Fibroblast of the aortic adventitia (primary cell): ENCODE results near the gene RNASE12. TPM values are rescaled to one million over a fixed set of nuclear protein-coding genes. Genes with fewer than 3 reads are reported as not detected.
A peak's percentile ranks its signal among the peaks of the same experiment; 100 is the strongest.
"Not testable (repeated sequence)": the region's sequence is repeated elsewhere in the genome, so short reads cannot be mapped to it uniquely, and the experiment has no call there.

Source experiments
- DNase-seq: peaks from one replicate; pipeline ENCODE4 v3.0.0-alpha.2; 2010; ENCODE audit warnings: low read depth
- H3K4me3 ChIP-seq: 2 replicates; pipeline ENCODE4 v1.5.1; 2011; ENCODE audit warnings: low read depth, mild to moderate bottlenecking, control low read depth, low read length, moderate library complexity
- total RNA-seq: library from RNA; depleted of rRNA; stranded (reverse); fragments of >200 nt; gene quantifications from 2 replicates; pipeline ENCODE4 v1.2.3, GENCODE V29; 2012; ENCODE audit warnings: low replicate concordance
- TF ChIP-seq, protein P1 (sequence below): IDR thresholded peaks from 2 replicates; pipeline ENCODE4 v1.5.1; 2011; ENCODE audit warnings: mild to moderate bottlenecking, low read length, control low read depth, inconsistent platforms; ENCODE audit not compliant: insufficient read depth

RNASE12 gene
- total RNA-seq, 1 donor, result not detected

DNA sequence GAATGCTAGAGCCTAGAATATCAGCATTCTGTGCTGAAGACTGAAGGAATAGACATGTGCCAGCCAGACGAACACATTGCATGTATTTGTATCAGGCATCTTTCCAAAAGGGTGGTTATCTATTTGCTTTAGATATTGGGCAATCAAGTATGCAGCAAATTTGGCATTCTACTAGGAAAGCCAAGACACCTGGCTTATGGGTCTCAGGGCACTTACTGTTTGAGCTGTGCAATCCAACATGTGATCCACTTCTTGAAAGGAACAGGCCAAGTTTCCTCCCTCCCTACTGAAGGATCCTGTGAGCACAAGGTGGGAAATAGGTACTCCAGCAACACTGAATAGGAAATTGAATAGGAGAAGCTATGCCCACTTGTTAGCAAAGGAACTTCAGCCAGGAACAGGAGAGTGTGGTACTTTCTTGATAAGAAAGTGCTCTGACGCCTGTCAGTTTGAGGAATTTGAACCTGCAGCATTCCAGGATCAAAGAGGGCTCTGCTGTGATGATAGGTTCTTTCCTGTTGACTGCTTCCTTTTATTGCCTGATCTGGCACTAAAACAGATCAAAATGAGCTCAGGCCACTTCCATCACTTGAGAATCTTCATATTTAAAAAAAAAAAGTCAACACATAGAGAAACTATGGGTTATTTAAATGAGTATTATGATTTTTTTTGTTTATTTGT lies 29.8 kb upstream of the RNASE12 start:
- TF ChIP-seq, protein P1, sequence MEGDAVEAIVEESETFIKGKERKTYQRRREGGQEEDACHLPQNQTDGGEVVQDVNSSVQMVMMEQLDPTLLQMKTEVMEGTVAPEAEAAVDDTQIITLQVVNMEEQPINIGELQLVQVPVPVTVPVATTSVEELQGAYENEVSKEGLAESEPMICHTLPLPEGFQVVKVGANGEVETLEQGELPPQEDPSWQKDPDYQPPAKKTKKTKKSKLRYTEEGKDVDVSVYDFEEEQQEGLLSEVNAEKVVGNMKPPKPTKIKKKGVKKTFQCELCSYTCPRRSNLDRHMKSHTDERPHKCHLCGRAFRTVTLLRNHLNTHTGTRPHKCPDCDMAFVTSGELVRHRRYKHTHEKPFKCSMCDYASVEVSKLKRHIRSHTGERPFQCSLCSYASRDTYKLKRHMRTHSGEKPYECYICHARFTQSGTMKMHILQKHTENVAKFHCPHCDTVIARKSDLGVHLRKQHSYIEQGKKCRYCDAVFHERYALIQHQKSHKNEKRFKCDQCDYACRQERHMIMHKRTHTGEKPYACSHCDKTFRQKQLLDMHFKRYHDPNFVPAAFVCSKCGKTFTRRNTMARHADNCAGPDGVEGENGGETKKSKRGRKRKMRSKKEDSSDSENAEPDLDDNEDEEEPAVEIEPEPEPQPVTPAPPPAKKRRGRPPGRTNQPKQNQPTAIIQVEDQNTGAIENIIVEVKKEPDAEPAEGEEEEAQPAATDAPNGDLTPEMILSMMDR, result no peak
- H3K4me3 ChIP-seq, result no peak overlapping the region
- no peak for DNase-seq

- not testable (repeated sequence) for DNase-seq, H3K4me3 ChIP-seq
Observed at GRCh38 chr14:20619688-20620087, 28.5 kb upstream of the RNASE12 start.

DNA sequence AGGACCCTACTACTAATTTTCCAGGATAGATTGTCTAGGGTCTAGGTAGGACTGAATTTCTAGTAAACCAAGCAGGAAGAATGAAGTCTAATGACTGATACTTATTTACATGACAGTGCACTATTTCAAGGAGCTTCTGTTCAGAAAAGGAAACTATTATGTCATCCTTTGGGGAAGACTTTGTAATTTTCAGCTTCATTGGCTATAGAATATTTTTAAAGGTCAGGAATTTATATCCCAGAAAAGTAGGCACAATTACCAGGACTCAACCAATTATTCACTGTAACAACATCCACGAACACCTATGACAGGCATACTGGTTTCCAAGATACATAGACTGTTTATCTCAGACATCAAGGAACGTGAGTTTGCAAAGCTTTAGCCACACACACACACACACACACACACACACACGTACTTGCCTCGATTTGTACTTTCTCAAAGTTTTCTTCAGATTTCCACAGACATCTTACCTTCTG lies 27.1 kb upstream of the RNASE12 start:
- TF ChIP-seq, protein P1, result no peak
- H3K4me3 ChIP-seq, result no peak overlapping the region
- DNase-seq, result no peak

DNA sequence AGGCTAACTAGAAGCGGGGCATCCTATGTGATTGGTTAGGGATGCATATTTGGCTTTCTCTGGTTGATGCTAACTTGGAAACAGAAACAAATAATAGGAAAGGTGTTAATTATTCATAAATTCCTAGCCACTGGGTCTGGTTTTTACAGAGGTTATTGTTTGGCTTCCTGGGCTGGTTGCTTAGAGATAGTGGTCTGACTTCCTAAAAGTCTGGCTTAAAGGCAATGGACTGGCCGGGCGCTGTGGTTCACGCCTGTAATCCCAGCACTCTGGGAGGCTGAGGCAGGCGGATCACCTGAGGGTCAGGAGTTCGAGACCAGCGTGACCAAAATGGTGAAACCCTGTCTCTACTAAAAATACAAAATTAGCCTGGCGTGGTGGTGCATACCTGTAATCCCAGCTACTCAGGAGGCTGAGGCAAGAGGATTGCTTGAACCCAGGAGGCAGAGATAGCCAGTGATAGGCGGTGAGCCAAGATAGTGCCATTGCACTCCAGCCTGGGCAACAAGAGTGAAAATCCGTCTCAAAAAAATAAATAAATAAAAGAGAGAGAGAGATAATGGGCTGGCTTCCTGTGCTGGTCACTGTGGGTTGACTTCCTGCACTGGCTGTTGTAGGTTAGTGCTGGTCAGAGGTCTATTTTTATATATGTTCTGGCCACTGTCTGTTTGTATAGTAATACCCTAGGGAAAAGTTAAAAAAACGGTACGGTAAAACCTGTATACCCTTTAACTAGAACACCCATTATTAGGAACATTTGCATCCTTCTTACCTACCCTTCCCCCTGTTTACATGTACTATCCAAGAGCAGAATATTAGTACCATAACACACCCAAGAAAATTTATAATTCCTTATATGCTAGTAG lies 26.2 kb upstream of the RNASE12 start:
- no peak for DNase-seq
- TF ChIP-seq, protein P1, result no peak
- no peak overlapping the region for H3K4me3 ChIP-seq

DNA sequence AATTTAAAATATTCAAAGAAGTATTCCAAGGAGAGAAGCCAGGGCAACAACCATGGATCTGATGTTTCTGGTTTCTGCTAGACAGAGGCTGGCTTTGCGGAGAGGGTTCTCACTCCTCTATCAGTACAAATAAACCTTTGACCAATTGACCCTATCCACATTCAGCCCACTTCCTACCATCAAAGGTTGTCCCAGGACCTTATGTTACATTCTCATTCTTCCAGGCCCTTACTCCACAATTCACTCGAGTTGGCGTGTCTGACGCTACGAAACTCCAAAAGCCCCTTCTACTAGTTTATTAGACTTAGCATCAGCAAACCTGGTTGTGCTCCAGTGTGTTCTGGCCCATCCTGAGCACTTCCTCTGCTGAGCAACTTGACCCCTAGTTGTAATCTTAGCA lies 24.8 kb upstream of the RNASE12 start:
- no peak overlapping the region for H3K4me3 ChIP-seq
- TF ChIP-seq, protein P1, result no peak
- DNase-seq, result no peak

DNA sequence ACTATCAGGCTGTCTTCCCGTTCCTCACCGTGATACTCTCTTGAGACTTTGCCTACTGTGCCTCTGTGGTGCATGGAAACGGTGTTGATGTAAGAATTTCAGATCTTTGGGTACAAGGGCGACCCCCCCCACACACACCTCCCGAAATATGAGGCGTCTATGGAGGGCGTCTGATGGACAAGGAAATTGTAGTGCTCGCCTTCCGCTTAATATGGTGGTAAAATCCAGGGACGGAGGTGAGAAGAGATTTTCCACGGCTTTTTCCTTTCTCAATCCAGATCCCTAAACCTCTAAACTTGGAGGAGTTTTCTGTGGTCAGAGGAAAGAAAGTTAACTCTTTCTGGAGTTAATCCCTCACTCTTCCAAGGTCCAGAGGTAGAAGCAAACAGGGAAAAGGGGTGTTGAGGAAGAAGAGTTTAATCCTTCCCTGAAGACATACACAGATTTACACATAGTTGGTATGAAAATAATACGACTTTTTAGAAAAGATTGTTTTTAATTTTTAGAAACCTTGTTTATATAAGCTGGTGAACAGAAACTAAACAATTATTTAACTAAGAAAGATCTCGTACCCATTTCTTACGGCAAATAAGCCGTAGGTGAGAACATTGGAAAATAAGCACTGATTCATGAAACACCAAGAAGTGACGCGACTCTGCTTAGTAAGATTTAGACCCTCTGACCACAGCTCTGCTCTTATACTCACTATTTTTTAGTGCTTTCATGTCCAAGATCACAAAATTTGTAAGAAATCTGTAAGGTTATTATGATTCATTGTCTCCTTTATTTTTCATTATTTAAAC lies 23.1 kb upstream of the RNASE12 start:
- TF ChIP-seq, protein P1, result no peak
- peak overlapping the region; percentile 71 for H3K4me3 ChIP-seq
- peak; percentile 25 for DNase-seq
